22Rv1 (cell line): ENCODE measurements around the gene DMBX1.

ENCODE experiments used
- H3K27ac ChIP-seq: fragments of 450-650 bp; 2 replicates; pipeline ENCODE4 v1.5.1; 2017
- CTCF ChIP-seq: fragments of 450-650 bp; IDR thresholded peaks from 2 replicates; pipeline ENCODE4 v1.5.1; 2017; ENCODE audit warnings: mild to moderate bottlenecking
- ZFX ChIP-seq: fragments of 450-650 bp; IDR thresholded peaks from 2 replicates; pipeline ENCODE4 v1.6.1; 2017; ENCODE audit warnings: antibody characterized with exemption, borderline replicate concordance

DMBX1 gene

DNA sequence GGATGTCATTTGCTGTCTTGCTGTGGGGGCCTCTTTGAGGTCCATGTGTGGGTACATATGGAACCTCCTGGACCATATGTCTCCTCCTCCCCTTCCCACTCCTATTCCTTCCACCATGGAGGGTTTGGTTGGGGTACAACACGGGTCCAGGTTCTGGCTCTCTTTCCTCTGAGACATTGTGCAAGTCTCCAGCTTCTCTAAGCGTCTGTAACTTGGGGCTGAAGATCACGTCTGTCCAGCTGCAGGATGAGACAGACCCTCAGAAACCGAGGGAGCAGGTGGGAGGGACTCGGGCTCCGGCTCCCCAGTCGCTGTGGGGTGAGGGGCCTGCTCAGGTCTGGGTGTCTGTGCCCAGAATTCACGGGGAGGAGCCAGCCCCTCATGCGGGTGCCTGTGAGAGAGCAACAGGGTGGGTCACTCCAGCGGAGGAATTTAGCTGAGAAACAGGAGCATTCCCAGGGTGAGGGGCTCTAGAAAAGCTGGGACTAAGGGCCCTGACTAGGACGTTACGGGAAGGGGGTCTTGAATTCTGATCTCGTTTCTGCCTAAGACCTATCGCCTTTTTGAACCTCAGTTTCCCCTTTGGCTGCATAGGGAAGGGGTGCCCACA, 42.0 kb upstream of the DMBX1 start:
- TF ChIP-seq ZFX (no peak), CTCF (no peak)
- no peak overlapping the region for H3K27ac ChIP-seq

DNA sequence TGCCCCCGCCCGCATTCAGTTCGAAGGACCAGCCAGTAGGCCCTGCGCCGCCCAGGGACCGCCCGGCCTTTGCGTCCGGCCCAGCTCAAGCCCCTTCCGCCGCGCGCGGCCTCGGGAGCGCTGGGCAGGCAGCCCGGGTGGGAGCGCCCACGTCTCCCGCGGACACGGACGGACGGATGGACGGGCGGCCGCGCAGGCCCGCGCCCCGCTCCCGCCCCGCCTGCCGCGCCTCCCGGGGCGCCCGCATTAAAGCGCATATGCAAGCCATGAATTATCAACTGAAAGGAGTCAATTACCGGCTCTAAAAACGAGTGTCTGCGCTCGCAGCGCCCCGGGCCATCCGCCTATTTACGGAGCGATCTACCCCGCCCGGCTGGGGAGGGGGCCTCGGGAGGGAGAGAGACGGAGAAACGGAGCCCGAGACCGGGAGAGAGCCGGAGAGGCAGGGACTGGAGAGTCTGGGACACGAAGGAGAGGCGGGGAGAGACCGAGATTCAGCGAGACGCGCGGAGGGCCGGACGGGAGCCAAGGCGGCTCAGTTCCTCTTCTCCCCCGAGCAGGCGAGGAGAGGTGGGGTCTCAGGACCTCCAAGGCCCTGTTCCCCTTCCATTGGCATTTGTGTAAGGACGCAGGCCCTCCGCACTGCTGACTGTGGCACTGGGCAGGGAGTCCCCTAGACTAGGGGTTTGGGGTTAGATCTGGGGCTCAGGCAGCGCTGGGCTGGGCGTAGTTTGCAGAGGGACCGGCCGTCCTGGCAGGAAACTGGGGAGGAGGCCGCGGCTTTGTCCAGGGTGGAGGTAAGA, 41.3 kb upstream of the DMBX1 start:
- no peak for TF ChIP-seq ZFX
- TF ChIP-seq CTCF: no peak
- no peak overlapping the region for H3K27ac ChIP-seq

- H3K27ac ChIP-seq: no peak overlapping the region
- no peak for TF ChIP-seq CTCF
- no peak for TF ChIP-seq ZFX
These were observed 40.1 kb upstream of the DMBX1 start for GRCh38 chr1:46449223-46450159.

DNA sequence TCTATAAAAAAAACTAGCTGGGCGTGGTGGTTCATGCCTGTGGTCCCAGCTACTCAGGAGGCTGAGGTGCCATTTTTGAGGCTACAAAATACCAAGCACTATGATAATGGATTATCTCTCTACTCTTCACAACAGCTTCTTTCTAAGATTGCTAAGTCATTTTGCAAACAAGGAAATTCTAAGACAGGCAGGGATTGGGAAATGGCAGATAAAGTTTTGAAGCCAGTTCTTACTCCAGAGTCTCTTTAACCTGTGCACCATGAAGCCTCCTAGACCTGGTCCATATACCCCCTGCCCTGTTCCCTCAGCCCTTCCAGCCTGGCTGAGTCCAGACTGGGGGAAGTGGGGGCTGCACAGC, 39.5 kb upstream of the DMBX1 start:
- H3K27ac ChIP-seq: no peak overlapping the region
- TF ChIP-seq CTCF (no peak), ZFX (no peak)

- TF ChIP-seq CTCF (no peak), ZFX (no peak)
These were observed 37.4 kb upstream of the DMBX1 start for GRCh38 chr1:46451948-46452930.

GRCh38 chr1:46452931-46453325, 36.7 kb upstream of the DMBX1 start:
- TF ChIP-seq ZFX (no peak), CTCF (no peak)
- H3K27ac ChIP-seq: no peak overlapping the region

More at GRCh38 chr1:46451948-46452930, 37.4 kb upstream of the DMBX1 start:
- H3K27ac ChIP-seq: no peak overlapping the region
